Fibroblast of skin of right quadriceps (primary cell): ENCODE results near the gene RPL27.
"Not testable (repeated sequence)": the region's sequence is repeated elsewhere in the genome, so short reads cannot be mapped to it uniquely, and the experiment has no call there.

Source experiments
- DNase-seq: peaks from one replicate; pipeline ENCODE4 v3.0.0-alpha.2; 2013

Gene RPL27

DNA sequence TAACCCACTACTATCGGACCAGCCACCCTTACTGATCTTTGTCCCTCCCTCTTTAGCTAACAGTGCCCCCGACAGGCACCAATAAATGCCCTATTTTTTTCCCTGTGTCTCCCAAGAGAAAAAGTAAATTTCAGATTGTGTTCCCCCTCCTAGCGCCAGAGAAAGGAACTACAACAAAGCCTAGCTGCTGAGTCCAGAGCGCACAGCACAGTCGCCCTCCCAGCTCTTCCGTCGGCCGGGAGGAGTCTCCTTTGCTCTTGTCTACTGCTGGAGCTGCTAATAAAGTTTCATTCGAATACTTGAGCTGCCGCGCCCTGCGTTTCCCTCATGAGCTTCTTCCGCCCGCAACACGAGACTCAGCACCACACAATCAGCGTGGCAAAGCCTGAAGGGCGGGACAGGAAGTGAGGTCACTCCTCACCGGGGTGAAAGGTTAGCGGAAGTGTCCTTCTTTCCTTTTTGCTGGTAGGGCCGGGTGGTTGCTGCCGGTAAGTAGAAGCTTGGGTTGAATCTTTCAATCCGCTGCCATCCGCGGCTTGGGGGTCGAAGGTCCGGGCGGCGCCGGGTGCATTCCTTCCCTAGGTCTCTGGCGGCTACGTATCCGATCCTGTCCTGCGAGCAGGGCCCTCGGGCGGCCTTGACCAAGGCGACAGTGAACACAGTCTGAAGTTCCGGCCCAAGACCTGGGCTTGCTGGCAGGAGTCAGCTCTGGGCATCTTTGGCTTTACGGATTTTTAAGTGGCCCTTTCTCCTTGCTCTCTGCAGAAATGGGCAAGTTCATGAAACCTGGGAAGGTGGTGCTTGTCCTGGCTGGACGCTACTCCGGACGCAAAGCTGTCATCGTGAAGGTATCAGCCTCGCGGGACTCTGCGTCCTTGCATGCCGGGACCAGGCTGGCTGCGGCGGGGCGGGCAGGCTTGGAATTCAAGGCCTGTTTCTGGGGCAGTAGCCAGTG is at the start of gene RPL27:
Gene RPL27 (plus strand): TSS at position 436 of the 955 bp plus-strand sequence. CDS start 332 bp downstream, at position 768.
- peak; percentile 100 for DNase-seq

DNA sequence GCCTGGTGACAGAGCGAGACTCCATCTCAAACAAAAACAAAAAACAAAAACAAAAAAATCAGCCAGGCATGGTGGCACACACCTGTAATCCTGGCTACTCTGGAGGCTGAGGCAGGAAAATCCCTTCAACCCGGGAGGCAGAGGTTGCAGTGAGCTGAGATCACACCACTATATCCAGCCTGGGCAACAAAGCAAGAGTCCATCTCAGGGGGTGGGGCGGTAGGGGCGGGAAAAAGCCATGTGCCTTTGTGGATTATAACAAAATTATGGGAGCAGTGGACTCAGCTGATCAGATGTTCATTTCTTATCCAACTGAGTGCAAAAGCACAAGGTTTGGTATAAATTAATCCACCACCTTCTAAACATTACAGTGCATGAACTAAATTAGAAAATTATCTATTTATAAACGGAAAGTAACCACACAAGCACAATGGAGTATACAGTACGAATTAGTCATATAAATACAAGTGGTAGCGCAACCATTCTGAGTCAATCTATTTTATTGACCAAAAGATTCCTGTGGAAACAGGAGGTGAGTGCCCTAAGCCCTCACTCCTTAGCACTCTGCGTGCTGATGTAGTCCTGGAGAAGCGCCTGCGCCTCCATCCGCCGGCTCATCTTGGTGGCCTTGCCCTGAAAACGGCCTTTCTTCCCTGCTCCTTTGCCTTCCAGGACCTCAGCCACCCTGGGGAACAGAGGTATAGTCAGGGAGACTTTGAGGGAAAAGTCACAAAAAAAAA is 48.0 kb upstream of the RPL27 start:
- DNase-seq = no peak

DNA sequence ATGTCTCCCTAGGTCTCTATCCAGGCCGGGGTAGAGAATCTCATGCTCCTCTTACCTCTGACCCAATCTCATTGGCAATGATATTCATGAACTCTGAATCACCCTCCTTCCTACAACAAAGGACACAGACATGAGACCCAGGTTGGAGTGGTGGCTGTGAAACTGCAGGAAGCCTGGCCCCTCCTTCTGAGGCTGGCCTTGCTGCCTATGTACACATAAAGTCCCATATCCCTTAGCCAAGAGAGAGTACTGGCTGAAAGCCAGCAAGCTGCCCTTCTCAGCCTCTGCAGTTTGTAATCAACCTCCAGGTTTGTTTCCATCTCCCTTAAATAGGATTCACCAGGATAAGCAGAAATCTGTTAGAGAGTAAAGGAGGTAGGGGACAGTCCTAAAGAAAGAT is 44.5 kb upstream of the RPL27 start:
- no peak for DNase-seq

DNA sequence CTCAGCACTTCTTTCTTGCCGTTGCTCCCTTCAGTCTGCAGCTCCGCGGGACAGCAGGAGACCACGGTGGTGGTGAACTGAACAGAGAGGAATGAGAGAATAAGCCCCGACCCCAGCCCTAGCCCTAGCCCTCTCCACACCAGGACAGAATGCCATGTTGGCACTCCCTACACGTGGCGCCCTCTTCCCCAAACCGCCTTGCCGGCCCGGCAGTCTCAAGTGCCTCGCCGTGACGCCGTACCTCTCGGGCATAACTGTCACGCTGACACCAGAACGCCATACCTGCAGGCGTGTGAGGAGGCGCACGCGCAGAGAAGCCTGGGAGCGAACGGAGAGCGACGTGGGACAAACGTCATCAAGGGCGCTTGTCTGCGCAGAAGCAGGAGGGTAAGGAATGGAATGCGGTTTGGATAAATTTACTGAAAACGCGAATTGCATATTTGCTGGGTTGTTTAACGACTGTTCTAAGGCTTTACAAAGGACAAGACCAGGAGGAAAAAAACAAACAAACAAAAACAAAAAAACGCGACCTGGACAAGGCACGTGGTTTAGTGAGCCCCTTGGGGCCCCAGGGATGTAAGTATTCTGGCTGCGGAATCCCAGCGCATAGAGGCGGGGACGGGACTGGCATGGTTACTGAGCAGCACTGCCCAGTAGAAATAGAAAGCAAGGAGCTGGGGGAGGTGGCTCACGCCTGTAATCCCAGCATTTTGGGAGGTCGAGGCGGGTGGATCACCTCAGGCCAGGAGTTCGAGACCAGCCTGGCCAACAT is 33.9 kb upstream of the RPL27 start, which contains the start of gene AARSD1:
Gene AARSD1 (minus strand): TSS at position 294 of the 772 bp plus-strand sequence. CDS start 14 bp downstream, at position 280.
- peak; percentile 93 for DNase-seq

DNA sequence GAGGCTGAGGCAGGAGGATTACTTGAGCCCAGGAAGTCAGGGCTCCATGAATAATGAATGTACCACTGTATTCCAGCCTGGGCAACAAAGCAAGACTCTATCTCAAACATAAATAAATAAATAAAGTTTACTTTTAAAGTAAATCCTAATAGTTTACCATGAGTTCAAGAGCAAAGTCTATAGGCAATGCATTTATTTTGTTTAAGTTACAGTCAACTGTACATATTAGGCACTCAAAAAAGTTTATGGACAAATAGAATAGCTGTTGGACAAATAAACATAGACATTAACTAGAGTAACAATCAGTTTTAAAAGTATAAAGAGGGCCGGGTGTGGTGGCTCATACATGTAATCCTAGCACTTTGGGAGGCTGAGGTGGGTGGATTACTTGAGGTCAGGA is 30.3 kb upstream of the RPL27 start:
- no peak for DNase-seq

DNA sequence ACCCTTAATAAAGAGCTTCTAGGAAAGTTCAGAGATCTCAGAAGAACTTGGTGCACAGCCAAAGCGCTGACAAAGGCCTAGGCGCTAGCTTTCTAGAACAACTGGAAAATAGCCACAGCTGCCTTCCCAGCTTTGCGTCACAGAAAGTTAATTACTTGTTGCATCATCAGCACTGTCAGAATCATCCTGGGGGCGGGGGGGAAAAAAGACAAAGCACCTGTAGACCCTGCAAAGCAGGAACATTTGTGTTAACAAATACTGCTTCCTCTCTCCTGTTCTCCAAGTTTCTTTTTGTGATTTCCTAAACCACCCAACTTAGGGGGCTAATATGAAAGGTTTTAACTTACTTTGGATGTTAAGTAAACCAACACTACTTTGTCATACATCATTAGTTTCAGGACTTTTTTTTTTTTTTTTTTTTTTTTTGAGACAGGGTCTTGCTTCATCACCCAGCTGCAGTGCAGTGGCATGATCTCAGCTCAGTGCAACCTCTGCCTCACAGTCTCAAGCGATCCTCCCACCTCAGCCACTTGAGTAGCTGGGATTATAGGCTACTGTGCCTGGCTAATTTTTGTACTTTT is 29.1 kb upstream of the RPL27 start:
- DNase-seq = peak; percentile 5

DNA sequence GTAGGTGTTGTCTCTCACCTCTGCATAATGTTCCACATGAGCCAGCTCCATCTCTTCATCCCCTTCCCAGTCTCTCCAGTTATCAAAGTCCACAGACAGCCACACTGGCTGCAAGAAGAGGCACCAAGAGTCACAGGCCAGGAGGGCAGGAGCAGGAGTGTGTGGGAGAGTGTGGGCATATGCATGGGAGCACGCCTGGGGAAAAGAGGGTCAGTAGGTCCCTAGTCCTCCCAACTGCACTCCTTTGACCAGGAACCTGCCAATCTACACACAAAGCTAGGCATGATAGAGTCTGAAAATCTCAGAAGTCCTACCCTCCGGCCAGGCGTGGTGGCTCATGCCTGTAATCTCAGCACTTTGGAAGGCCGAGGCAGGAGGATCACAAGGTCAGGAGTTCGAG is 26.6 kb upstream of the RPL27 start:
- no peak for DNase-seq

DNA sequence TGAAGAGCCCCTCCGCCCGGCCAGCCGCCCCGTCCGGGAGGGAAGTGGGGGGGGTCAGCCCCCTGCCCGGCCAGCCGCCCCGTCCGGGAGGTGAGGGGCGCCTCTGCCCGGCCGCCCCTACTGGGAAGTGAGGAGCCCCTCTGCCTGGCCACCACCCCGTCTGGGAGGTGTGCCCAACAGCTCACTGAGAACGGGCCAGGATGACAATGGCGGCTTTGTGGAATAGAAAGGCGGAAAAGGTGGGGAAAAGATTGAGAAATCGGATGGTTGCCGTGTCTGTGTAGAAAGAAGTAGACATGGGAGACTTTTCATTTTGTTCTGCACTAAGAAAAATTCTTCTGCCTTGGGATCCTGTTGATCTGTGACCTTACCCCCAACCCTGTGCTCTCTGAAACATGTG is 24.9 kb upstream of the RPL27 start:
- not testable (repeated sequence) for DNase-seq

DNA sequence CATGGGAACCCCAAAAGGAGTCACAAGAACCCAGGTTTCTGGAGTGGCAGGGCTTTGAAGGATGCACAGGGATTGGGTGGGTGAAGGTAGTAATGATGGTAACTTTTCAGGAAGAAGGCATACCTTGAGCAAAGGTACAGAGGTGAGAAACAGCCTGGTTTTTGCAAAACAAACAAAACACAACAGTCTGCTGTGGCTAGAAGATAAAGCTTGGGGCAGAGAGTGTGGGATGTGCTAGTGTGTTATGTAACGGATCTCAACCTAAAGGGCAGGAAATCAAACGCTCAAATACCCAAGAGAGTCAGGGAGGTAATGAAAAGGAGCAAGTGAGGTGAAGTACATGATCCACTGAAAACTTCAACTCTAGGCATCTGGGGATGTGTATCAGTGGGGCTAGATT is 23.0 kb upstream of the RPL27 start:
- DNase-seq = no peak

DNA sequence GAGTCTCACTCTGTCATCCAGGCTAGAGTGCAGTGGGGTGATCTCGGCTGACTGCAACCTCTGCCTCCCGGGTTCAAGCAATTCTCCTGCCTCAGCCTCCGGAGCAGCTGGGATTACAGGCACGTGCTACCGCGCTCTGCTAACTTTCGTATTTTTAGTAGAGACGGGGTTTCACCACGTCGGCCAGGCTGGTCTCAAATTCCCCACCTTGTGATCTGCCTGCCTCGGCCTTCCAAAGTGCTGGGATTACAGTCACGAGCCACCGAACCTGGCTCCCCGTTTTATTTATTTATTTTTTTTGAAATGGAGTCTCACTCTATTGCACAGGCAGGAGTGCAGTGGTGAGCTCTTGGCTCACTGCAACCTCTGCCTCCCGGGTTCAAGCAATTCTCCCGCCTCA is 22.5 kb upstream of the RPL27 start:
- DNase-seq = not testable (repeated sequence)

DNA sequence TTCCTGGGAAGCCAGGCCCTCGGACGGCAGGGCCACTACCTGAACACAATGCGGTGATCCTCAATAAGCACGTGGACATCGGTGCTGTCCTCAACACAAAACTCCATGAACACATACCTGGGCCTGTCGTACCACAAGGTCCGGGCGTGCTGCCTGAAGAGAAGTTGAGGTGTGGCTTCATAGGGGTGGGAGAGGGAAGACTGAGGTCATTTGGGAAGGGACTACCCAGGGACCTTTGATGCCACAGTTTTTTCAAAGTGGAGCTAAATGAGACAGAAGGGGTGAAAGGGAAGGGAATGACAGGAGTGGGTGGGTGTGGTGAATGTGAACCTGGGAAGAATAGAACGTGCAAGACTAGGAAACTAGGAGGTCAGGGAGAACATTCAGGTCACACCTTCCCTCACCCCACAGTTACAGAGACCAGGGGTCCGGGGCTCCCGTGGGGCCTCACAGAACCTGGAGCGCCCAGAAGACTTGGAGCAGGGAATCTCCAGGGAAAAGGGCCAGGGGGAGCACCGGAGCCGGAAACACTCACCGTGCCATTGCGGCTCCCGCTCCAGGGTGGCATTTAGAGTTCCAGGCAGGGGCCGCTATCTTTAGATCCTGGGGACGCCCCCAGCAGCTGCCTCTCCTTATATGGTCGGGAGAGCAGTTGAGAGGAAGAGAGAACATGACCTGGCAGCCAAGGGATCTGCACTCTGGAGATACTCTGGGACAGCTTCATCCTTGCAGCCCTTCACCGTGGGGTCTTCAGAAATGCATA is 18.5 kb upstream of the RPL27 start, which contains the start of gene PTGES3L:
Gene PTGES3L (minus strand): TSS at position 570 of the 763 bp plus-strand sequence. CDS start 27 bp downstream, at position 543.
- DNase-seq = peak; percentile 64

DNA sequence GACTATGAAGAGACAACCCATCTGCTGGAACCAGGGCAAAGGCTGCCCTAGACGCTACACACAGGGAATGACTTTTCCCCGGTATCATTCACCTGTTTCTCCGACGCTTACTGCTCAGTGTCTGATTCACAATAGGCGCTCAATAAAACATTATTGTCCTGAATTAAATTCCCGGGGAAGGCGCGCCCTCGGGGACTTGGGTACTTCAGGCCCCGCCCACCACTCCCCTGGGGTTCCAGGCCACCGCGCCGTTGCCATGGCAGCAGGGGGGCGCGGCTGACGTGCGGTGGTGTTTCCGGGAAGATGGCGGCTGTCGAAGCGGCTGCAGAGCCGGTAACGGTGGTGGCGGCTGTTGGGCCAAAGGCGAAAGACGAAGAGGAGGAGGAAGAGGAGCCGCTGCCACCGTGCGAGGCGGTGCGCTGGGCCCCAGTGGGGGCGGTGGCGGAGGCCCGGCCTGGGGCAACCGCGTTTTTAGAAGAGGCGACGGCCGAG is 17.9 kb upstream of the RPL27 start, which contains the start of gene RUNDC1:
Gene RUNDC1 (plus strand): TSS at position 292 of the 492 bp plus-strand sequence. CDS start 12 bp downstream, at position 304.
- DNase-seq = peak; percentile 85

DNA sequence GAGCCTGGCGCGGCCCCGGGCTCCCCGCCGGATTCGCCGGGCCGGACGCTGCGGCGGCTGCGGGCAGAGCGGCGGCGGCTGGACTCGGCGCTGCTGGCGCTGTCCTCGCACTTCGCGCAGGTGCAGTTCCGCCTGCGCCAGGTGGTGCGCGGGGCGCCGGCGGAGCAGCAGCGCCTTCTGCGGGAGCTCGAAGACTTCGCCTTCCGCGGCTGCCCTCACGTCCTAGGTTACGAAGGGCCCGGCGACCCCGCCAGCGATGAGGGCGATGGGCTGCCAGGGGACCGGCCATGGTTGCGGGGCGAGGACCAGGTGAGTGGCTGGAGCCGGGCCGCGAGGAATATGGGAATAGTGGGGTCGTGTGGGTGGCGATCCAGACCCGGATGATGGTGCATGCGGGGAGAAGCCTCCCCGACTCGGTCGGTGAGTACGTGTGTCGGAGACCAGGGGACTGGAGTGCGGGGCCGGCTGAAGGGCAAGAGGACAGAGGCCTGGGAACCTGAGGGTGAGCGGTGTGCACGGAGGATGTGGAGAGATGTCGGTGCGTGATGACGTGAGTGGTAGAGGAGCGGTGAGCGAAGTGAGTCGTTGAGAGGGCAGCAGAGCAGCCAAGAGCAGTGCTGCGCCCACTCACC is 17.3 kb upstream of the RPL27 start:
- DNase-seq = peak; percentile 34

DNA sequence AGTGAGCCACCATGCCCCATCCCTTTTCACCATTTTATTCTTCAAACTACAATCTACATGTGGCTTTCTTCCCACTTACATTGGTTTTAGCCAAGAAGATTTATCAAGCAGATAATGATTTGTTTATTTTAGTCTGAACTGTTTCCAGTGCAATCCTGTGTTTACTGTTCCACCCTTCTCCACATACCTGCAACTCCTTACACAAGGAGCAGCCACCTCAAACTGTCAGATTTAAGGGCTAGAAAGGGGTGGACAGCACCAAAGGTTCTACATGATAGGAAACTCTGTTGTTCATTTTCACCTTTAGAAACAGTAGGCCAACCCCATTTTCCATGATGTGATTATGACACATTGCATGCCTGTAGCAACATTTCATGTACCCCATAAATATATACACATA is 16.0 kb upstream of the RPL27 start:
- DNase-seq = no peak

DNA sequence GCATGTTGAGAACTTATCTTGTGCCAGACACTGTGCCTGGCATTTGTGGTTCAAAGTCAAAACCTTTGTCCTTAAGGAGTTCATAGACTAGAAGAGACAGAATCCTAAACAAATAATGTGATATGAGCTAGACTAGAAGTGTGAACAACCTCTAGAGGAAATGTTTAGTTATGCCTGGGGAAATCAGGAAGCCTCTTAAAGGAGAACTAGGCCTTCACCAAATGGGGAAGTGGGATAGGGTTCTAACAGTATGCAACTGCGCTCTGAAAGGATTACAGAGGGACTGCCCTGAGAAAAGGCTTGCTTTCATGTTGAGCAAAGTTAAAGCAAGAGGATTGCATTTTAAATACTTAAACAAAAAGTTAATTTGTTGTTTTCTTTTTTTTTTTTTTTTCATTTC is 13.0 kb upstream of the RPL27 start:
- no peak for DNase-seq

DNA sequence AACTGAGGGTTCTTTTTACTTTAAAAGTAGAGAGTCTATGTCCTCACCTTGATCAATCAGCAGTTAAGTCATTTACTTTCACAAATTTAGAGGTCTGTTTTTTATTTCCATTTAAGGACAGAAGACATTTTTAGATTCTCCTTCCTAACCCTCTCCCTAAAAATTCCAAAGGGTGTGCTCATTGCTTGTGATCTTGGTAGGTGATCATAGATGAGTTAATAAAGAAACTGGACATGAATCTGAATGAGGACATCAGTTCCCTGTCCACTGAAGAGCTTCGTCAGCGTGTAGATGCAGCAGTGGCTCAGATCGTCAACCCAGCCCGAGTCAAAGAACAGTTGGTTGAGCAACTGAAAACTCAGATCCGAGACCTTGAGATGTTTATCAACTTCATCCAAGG is 9.1 kb upstream of the RPL27 start:
- no peak for DNase-seq

DNA sequence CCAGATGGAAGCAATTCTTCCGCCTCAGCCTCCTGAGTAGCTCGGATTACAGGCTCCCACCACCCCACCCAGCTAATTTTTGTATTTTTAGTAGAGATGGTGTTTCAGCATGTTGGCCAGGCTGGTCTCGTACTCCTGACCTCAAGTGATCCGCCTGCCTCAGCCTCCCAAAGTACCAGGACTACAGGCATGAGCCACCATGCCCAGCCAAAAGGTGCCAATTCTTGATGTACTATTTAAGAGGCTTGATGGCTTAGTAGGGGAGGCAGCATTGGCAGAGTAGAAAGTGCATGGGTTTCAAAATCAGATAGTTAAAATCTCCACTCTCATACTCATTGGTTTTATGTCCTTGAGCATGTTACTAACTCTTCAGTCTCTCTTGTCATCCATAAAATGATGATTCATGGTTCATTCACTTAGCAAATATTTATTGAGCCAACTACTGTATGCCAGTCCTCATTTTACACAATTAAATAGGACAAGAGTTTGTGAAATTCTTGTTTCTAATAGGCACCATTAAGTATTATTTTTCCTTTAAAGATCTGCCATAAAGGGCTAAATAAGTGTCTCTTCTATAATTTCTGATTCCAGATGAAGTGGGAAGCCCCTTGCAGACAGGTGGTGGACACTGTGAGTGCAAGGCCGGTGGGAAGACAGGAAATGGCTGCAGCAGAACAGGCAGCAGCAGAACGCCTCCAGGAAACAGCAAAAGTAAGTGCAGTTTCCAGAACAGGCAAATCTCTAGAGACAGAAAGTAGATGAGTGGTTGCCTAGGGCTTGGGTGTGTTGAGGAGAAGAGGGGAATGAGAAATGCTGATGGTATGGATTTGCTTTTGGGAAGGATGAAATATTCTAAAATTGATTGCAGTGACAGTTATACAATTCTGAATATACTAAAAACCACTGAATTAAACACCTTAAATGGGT is 8.2 kb upstream of the RPL27 start:
- peak; percentile 64 for DNase-seq

DNA sequence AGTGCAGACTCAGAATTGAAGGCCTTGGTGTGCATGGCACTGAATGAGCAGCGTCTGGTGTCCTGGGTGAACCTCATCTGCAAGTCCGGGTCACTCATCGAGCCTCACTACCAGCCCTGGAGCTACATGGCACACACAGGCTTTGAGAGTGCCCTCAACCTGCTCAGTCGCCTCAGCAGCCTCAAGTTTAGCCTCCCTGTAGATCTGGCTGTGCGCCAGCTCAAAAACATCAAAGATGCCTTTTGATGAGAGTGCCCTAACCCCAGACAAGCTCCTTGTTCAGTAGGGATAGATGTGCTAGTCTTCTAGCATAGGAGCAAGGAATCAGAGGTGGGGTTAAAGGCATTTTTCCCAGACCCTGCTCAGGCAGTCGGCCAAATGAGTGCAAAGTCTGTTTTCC is 6.7 kb upstream of the RPL27 start:
- no peak for DNase-seq

DNA sequence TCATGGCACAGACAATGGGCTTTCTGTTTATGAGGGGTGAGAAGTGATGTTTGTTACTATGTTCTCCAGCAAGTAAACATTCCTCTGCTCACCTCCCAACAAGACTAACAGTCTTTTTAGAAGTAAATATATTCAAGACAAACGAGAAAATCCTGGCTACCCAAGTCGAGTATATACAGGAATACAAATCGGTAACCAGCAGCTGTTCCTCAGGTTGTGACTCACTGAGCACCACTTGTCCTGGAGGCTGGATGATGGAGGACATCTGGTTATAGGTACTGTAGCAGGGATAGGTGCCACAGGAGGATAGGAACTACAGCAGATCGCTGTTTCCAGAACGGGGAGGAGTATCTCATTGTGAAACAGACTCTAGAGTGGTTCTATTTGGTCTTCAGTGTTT is 5.3 kb upstream of the RPL27 start:
- no peak for DNase-seq

DNA sequence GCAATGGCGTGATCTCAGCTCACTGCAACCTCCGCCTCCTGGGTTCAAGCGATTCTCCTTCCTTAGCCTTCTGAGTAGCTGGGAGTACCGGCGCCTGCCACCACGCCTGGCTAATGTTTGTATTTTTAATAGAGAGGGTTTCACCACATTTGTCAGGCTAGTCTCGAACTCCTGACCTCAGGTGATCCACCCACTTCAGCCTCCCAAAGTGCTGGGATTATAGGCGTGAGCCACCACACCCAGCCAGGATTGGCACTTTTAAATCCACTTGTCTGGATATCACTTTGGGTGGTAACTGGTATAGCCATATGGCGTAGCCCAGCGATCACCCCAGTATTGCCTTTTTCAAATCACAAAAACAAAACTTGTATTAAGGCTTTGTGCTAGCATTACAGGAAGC is 4.3 kb upstream of the RPL27 start:
- not testable (repeated sequence) for DNase-seq
